Stimulated activated CD4-positive, alpha-beta T cell treated with anti-CD3 and anti-CD28 coated beads, Interleukin-2, amount 100 ng/mL, for 4 hours (primary cell): ENCODE measurements around the gene CDKAL1.

Experiments used
- DNase-seq: peaks from one replicate; pipeline ENCODE4 v3.0.0-alpha.2; 2020; ENCODE audit warnings: low read depth

CDKAL1 gene

DNA sequence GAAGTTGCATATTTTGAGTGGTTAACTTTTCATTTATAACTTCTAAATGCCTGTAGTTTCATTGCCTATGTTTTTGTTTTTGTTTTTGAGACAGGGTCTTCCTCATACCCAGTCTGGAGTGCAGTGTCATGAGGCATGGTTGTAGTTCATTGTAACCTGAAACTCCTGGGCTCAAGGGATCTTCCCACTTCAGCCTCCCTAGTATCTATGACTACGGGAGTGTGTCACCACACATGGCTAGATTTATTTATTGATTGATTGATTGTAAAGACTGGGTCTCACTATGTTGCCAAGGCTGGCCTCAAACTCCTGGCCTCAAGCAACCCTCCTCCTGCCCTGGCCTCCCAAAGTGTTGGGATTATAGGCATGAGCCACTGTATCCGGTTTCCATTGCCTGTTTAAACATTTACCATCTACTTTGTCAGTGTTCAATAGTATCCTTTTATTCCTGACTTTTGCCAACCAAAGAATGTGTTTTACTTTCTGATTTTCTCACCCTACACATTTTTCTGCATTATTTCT, 144.6 kb downstream of the CDKAL1 start:
- DNase-seq, result no peak

DNA sequence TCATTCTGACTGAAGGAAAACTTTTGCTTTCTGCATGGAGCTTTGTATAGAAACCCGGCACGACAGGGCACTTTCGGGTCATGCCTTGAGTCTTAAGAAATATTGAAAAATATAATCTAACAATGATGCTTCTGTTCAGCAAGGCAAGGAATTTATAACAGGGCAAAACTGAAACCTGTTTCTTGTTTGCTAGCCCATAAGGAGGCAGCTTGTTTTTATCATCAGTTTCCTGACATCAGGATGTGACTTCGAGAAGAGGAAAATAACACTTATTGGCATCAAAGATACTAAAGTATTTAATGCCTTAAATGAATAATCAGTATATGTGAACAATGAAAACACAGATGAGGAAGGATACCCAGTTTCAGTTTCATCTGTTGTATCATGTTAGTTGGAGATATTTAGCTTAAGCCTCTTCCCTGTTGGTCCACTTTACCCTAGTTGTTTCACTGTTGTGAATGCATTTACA, 146.5 kb downstream of the CDKAL1 start:
- no peak for DNase-seq

DNA sequence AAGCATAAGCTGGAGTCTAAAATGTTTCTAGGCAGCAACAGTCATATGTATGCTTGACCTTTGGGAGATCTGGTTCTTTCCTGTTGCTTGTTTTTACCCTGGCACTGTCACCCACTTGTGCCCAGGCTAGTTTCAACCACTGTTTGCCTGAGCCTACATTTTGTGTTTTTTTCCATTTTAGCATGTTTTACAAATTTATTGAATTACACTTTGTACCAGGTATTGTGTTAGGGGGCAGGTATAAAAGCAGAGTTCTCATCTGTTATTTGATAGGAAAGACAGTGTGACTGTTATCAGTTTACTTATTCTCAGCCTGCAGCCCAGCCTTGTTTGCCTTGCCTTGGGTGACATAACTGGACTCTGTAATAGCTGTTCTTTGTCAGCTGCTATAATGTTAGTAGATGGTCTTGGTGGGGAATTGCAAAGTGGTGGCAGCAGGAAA, 147.0 kb downstream of the CDKAL1 start:
- DNase-seq, result no peak

DNA sequence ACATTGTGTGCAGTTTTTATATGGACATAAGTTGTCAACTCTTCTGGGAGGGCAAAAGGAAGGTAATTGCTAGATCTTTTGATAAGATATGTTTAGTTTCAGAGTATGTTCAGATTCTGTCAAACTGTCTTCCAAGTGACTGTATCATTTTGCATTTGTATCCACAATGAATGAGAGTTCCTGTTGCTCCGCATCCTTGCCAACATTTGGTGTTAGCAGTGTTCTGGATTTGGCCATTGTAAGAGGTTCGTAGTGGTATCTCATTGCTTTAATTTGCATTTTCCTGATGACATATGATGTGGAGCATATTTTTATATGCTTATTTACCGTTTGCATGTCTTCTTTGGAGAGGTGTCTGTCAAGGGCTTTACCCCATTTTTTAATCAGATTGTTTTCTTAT, 150.2 kb downstream of the CDKAL1 start:
- no peak for DNase-seq

DNA sequence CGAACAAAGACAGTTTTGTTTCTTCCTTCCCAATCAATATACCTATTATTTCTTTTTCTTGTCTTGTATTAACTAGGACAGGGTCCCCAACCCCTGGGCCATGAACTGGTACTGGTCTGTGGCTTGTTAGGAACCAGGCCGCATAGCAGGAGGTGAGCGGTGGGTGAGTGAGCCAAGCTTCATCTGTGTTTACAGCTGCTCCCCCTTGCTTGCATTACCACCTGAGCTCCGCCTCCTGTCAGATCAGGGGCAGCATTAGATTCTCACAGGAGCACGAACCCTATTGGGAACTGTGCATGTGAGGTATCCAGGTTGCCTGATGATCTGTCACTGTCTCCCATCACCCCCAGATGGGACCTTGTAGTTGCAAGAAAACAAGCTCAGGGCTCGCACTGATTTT, 151.9 kb downstream of the CDKAL1 start:
- DNase-seq, result no peak

DNA sequence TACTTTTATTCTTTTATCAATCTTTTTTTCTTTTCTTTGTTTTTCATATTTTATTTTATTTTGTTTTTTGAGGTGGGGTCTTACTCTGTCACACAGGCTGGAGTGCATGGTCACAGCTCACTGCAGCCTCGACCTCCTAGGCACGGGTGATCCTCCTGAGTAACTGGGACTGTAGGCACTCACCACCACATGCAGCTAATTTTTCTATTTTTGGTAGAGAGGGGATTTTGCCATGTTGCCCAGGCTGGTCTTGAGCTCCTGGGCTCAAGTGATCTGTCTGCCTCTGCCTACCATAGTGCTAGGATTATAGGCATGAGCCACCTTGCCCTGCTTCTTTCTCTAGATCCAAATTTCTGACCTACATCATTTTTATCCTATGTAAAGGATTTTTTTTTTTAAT, 153.2 kb downstream of the CDKAL1 start:
- no peak for DNase-seq

DNA sequence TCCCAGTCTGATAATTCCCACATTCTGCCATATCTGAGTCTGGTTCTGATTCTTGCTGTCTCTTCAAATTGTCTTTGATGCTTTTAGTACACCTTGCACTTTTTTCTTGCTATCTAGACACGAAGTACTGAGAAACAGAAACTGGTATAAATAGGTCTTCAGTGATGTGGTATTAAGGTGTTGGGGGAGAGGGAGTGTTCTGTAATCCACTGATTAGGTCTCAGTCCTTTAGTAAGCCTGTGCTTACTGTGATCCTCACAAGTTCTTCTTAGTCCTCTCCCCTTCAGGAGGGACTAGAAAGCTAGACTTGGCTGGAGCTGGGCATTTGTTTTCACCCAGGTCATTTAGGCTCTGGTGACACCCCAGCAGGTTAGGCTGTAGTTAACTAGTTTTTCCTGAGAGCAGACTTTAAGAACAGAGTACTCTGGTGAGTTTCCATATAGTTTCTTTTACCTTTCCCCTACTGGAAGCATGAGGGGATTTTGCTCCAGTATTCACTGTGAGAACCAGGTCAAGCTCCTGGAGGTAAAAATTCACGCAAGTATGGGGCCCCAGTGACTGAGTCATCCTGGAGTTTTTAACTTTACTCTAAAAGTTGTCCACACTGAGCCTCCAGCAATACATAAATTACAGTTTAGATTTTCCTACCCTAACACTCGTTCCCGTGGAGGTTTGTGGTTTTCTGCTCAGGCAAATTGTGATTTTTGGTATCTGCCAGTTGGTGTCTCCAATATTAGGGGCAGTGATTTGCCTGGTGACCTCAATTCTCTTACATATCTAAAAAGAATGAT, 154.6 kb downstream of the CDKAL1 start:
- no peak for DNase-seq

DNA sequence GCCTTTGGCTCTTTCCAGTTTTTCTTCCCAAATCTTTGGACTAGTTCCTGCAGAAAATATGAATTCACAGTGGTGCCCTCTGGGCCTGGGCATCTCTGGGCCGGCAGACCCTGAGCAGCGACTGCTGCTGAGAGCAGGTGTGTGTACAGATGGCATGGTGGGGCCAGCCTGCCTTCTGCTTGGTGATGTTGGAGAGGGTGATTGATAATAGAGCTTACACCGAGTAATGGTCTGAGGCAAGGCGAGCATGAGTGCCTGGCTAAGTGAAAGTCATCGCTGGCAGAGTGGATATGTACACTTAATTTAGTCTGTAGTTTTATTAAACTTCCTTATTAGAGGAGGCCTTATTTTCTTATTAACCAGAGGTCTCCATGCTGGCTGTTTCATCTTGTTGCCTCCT, 156.9 kb downstream of the CDKAL1 start:
- DNase-seq, result no peak

DNA sequence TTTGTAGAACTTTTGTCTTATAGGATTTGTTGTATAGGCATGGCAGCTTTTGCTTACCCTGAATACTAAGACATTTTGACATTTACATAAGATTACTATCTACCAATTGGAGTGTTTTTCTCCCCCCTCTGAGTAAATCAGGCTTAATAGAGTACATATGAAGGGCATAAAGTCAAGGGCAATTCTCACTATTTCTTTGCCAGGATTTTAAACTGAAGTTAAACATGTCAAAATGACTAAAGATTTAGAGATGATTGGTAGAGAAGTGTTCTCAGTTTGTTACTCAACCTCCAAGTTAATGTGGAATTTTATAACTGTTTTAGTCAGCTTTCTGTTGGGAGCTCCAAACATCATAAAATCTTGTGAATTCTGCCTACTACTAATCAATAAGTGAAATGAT, 157.8 kb downstream of the CDKAL1 start:
- no peak for DNase-seq

DNA sequence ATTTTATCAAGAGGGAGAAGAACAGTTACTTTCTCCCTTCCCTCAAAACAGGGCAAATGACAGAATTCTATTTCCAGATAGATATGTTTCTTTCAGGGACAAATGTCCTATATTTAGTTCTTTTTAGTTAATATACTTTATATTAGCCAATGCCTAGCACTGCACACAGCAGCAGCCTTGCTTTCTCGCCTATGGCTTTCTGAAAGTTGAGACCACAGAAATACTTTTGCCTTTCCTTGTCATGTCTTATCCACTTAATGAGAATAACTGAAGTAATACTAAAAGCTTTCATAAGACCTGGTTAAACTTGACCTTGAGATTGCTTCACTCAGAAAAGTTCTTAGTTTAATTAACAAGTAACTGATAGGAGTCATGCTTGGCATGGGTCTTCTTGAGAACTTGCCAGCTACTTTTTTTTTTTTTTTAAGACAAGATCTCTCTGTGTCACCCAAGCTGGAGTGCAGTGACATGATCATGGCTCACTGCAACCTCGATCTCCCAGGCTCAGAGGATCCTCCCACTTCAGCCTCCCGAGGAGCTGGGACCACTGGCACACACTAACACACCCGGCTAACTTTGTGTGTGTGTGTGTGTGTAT, 159.3 kb downstream of the CDKAL1 start:
- DNase-seq, result no peak

DNA sequence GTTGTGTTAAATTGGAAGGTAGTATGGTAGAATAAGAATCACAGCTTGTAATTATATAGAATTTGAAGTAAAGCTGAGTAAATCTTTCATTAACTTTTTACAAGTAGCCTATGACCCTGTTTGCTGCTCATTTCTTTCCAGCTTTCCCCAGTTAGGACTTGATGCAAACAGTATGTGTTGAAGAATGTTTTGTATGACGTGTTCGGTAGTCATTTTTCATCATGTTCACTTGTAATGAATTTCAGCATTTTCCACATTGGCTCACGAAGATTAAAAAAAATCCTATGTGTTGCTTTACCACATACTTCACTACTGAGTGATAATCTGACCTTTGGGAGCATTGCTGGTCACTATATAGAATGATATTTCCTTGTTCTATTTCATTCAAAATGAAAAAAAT, 162.4 kb downstream of the CDKAL1 start:
- no peak for DNase-seq

DNA sequence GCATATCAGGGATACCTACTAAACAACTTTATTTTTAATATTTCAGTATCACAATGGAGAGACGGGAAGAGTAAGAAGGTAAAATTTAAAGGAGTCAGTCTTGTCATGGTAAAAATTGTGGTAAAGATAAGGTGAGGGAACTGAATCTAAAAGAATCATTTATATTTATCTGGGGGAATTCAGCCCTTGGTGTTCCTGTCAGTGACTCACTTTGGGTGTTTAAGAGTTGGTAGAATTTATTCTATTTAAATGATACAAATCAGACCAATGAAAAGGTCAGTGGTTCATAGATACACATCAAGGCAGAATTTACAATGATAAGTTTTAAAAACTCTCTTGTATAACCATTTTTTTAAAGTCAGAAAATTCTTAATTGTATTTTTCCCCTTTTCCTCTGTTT, 164.4 kb downstream of the CDKAL1 start:
- no peak for DNase-seq

DNA sequence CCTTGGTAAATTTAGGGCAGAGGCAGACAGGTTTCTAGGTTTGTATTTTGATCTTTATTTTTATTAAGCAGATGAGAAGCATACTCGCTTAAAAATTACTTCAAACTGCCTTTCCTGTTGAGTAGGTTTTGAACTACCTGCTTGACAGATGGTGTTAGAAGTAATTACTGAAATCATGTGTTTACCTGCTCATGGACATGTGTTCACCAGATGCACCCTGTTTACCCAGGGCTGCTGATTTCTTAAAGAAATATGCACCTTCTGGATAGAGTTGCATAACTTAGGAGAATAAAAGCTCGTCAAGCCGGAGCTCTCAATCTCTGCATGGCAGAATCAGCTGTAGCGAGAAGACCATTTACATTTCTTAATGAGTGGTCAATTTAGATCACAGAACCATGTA, 165.1 kb downstream of the CDKAL1 start:
- no peak for DNase-seq

DNA sequence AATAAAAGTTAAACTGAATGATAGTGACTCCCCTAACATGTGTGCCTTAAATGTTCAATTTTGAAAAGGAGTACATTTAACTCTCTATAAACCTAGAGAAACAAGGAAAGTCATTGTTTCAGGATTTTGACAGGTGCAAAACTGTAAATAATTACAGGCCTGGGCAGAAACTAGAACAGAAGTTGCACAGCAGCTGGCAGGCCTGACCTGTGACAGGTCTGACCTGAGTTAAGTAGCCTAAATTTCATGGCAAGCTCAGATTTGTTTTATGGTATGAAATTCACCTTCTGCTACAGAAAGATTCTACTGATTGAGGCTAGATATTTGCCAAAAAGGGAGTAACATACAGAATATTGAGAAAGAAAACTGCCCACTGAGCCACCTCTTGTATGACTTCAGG, 166.1 kb downstream of the CDKAL1 start:
- DNase-seq, result no peak

DNA sequence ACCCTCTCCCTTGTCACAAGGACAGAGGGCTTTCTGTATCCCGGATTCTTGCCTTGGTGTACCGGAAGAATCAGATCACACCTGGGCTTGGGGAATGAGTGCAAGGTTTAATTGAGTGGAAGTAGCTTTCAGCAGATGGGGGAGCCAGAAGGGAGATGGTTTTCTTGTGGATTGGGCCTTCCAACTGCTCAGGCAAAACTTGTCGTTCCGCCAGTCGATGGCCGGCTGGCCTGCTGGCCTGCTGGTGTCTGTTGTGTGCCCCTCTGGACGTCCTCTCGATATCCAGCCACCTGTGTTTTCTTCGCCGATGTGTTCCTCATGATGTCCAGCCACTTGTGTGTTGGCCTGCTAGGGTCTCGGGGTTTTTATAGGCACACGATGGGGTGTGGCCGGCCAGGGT, 168.1 kb downstream of the CDKAL1 start:
- no peak for DNase-seq

DNA sequence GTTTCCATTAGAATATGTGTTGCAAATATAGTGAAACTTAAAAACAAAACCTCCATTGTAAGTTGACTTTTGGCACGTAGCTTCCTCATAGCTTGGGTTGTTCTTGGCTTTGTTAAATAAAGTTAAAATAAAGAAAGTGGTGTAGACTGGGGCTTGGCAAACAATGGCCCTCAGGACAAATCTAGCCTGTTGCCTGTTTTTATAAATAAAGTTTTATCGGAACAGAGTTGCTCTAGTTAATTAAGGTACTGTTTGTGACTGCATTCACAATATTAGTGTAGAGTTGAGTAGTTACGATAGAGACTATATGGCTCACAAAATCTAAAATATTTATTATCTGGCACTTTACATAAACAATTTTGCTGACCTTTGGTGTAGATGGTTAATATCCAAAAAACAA, 168.8 kb downstream of the CDKAL1 start:
- no peak for DNase-seq

DNA sequence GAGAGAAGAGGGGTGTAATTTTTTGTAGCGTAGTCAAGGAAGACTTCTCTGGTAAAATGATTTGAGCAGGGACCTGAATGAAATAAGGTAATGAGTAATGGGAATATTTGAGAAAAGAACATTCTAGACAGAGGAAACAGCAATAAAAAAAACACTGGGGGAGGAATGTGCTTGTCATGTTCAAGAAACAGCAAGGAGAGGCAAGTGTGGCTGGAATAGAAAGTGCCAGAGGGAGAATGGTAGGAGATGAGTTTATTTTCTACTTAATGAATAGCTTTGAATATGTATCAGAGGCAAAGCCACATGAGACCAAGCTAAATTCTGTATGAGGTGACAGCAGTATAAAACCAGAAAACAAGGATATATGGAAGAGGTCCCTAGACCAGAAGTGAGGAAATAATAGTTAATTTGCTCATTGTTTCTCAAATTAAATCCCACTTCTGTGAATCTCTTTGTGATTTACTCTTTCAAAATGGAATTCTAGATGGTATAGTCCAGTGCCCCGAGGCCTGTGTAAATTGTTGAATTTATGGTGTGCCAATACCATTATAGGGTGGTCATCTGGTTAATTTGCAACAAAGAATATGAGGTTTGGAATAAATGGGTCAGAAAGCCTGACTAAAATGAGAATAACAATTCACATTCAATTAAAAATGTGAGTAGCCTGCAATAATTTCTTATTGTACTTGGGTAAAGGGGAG, 170.2 kb downstream of the CDKAL1 start:
- no peak for DNase-seq

DNA sequence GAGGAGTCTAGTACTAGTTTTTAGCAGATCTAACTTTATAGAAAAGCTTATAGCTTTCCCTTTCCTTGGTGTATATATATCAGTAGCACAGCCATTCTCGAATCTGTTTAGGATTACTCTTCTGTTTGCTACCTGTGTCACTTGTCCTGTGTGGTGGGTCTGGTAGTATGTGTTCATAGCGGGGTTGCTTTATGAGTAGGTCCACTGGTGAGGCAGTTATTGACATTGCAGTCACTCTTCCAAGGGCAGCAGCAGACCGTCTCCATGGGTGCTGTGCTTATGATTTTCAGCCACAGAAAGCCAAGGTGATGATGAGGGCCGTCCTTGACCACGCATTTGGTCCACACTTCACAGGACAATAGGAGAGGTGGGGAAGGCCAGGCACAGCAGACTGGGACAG, 171.5 kb downstream of the CDKAL1 start:
- DNase-seq, result no peak

DNA sequence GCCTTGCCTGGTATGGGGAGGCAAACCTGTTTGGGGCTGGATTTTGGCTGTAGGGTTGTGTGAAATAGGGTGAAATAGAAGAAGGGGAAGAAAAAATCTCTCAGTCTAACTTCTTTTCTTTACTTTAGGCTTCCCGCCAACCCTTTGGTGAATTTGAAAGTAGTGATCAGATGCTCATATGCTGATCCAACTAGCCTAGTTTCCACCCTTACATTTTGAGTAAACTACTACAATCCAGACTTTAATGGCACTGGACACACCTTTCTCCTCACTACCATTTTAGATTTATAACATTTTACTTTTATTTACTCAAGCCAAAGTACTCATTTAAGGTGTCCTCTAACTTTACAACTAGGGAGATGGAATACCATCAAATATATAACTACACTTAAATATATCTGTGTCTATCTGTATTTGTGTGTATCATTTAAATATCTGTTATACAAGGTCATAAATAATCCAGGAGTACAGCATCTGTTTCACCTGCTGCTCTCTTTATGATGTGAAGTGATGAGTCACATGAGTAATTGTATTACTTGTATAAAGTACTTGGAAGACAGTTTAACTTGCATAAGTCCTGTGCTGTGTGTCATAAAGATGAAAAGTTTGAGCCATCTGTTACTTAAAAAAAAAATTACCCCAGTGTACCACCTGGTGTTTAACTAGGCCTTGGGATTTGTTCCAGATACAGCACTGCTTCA, 172.1 kb downstream of the CDKAL1 start:
- no peak for DNase-seq

DNA sequence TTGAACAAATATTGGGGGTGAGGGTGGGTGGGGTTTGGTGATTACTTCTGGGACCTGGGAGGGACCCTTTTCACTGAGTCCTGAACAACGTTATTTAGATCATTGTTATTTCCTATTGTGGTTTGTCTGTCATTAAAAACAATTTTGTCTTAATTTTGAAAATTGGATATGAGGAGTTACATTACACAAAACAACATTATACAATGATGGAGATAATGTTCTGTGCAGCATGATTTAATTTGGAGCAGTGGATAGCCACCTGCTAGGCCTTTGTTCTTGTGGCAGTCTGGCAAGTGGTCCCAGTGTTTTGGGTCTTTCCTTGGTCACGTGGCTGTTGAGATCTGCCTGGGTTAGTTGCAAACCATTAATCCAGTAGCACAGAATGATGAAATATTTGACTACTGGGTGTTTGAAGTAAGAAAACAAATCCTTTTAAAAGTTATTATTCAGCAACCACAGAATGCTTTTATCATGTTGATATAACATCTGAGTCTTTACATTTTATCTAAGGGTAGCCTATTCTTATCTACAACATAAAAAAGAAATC, 172.8 kb downstream of the CDKAL1 start:
- no peak for DNase-seq

DNA sequence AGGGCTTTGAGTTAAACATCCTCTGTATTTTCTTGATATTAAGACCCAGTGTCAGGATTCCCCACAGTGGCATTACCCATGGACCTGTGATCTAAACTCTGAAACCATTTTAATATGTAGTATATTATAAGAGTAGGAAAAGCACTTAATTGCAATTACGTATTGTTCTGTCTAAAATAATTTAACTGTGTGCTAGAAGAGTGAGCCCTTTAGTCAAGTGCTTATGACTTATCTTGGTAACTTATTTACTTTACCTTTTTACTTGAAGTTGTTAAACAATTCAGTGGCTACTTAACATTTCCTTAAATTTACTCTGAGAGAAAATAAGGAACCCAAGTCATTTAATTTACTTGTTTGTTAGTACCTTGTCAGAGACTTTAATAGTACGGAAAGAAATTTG, 173.6 kb downstream of the CDKAL1 start:
- DNase-seq, result no peak
